Endothelial cell of umbilical vein (primary cell): ENCODE results near the gene UBTD2. TPM values are rescaled to one million over a fixed set of nuclear protein-coding genes. Genes with fewer than 3 reads are reported as not detected.

Experiments
- BruUV-seq: library from RNA; stranded (reverse); fragments of 400-500 nt; replicated peaks from 2 replicates; lab custom pipeline; 2021; lab: Mats Ljungman, UMichigan
- CTCF ChIA-PET: fragments of 300-600, 350-600 bp; sonication (Branson Sonifier 250); formaldehyde crosslinking; loops from one replicate; lab custom pipeline; 2021; ENCODE audit warnings: antibody characterized with exemption, inconsistent platforms; lab: Charles Lee
- POLR2A ChIA-PET: fragments of 300-600, 350-600 bp; sonication (Branson Sonifier 250); formaldehyde crosslinking; loops from one replicate; lab custom pipeline; 2021; ENCODE audit warnings: antibody characterized with exemption, inconsistent platforms; lab: Charles Lee
- DNase-seq: peaks from one replicate; pipeline ENCODE4 v3.0.0-alpha.2; 2011; ENCODE audit warnings: low read depth, low spot score
- FAIRE-seq: peaks from 2 replicates; lab custom pipeline; 2011; peaks lifted over from hg19 to GRCh38; lab: Jason Lieb, UNC
- H2AFZ ChIP-seq: 2 replicates; pipeline ENCODE4 v1.6.0; 2012; ENCODE audit warnings: low read depth, low read length, control low read depth, inconsistent platforms
- H3K27ac ChIP-seq: 2 replicates; pipeline ENCODE4 v1.5.1; 2011; ENCODE audit warnings: low read depth, mild to moderate bottlenecking, control low read depth, low read length, moderate library complexity; ENCODE audit not compliant: insufficient read depth
- H3K27me3 ChIP-seq, 2 experiments: 2 replicates each; pipeline versions ENCODE4 v1.6.0 to v1.6.1; 2011; ENCODE audit warnings: low read length in 2 of 2, mixed read lengths in 1 of 2; ENCODE audit not compliant: control insufficient read depth in 2 of 2, insufficient read depth in 2 of 2
- H3K36me3 ChIP-seq, 2 experiments: 2 replicates in 1 of 2; 3 replicates in 1 of 2; pipeline ENCODE4 v1.5.1; 2011; ENCODE audit warnings: low read length in 2 of 2, mild to moderate bottlenecking in 1 of 2, moderate library complexity in 1 of 2; ENCODE audit not compliant: control insufficient read depth in 2 of 2, insufficient read depth in 2 of 2; ENCODE audit errors: extremely low read depth in 1 of 2
- H3K4me1 ChIP-seq: 3 replicates; pipeline ENCODE4 v1.5.1; 2011; ENCODE audit warnings: mild to moderate bottlenecking, low read length; ENCODE audit not compliant: control insufficient read depth, insufficient read depth; ENCODE audit errors: extremely low read depth
- H3K4me2 ChIP-seq: 2 replicates; pipeline ENCODE4 v1.6.1; 2011; ENCODE audit warnings: low read length, control low read depth, mixed read lengths; ENCODE audit not compliant: insufficient read depth
- H3K4me3 ChIP-seq, 3 experiments: fragments of 200-600 bp in 1 of 3; sonication (generic), shearing (Covaris generic) in 1 of 3; replicated peaks in 1 of 3; 2 replicates each; pipeline ENCODE4 v1.5.1; 2011 to 2016; ENCODE audit warnings: control low read depth in 3 of 3, low read length in 3 of 3, mild to moderate bottlenecking in 2 of 3, inconsistent platforms in 1 of 3, low read depth in 1 of 3, moderate library complexity in 1 of 3; ENCODE audit not compliant: insufficient read depth in 1 of 3
- H3K79me2 ChIP-seq: 2 replicates; pipeline ENCODE4 v1.6.0; 2012; ENCODE audit warnings: low read length, inconsistent platforms; ENCODE audit not compliant: control insufficient read depth, insufficient read depth
- H3K9ac ChIP-seq: replicated peaks from 2 replicates; pipeline ENCODE3; 2011; ENCODE audit warnings: low read length, control low read depth; ENCODE audit not compliant: insufficient read depth; ENCODE audit errors: extremely low read depth
- H3K9me1 ChIP-seq: replicated peaks from 3 replicates; pipeline ENCODE4 v1.6.0; 2011; ENCODE audit warnings: mild to moderate bottlenecking, low read length; ENCODE audit not compliant: control insufficient read depth, insufficient read depth; ENCODE audit errors: extremely low read depth
- H3K9me3 ChIP-seq: replicated peaks from 2 replicates; pipeline ENCODE4 v1.5.1; 2012; ENCODE audit warnings: low read length, inconsistent platforms; ENCODE audit not compliant: control insufficient read depth, insufficient read depth
- H4K20me1 ChIP-seq: replicated peaks from 2 replicates; pipeline ENCODE3; 2011; ENCODE audit warnings: mild to moderate bottlenecking, low read length; ENCODE audit not compliant: control insufficient read depth, insufficient read depth; ENCODE audit errors: extremely low read depth
- FOS ChIP-seq: IDR thresholded peaks from 2 replicates; pipeline ENCODE4 v1.6.1; 2011; ENCODE audit warnings: mild to moderate bottlenecking, low read length, moderate library complexity, borderline replicate concordance; ENCODE audit not compliant: insufficient read depth
- JUN ChIP-seq: IDR thresholded peaks from 2 replicates; pipeline ENCODE4 v1.6.1; 2011; ENCODE audit warnings: borderline replicate concordance, low read depth; ENCODE audit not compliant: insufficient read length, insufficient read depth
- MAX ChIP-seq: IDR thresholded peaks from 2 replicates; pipeline ENCODE4 v1.6.1; 2011; ENCODE audit not compliant: insufficient read depth, insufficient read length
- POLR2A ChIP-seq: IDR thresholded peaks from 2 replicates; pipeline ENCODE4 v1.6.1; 2012; ENCODE audit warnings: low read depth, mild to moderate bottlenecking, control low read depth, low read length
- dilution Hi-C: fragments of 300-500 bp; cut with MboI; formaldehyde crosslinking; loops from one replicate; pipeline ENCODE4 v1.15.0; 2019; ENCODE audit warnings: low sequenced_read_pairs; ENCODE audit not compliant: extremely low pct_ligation_motif_present
- intact Hi-C: fragments of 100-400 bp; cut with micrococcal nuclease; formaldehyde crosslinking; loops from one replicate; pipeline ENCODE4 v1.10.0; 2022
- polyA plus RNA-seq, 4 experiments: library from polyadenylated mRNA; depleted of rRNA in 3 of 4; stranded (reverse) in 3 of 4; unstranded in 1 of 4; fragments of >200 nt; gene quantifications; 2 replicates each; pipeline versions ENCODE4 v1.2.1 to v1.2.3, GENCODE V29; 2011 to 2012; ENCODE audit warnings: missing spikeins in 1 of 4
- total RNA-seq: library from RNA; stranded (reverse); gene quantifications from 2 replicates; pipeline ENCODE4 v1.2.3, GENCODE V29; 2021

UBTD2 gene
- total and polyA plus RNA-seq, 2 donors (not counting 3 experiments of a cell fraction or from before 2014, with no cell fraction given), result 10.1 to 22.6 TPM

GRCh38 chr5:172162987-172163343 lies 120.6 kb downstream of the UBTD2 start:
- H4K20me1 ChIP-seq, result no peaks in the 10 kb centered on the region
- no peaks in the 10 kb centered on the region for H3K9me1 ChIP-seq
- no peaks in the 10 kb centered on the region for H3K36me3 ChIP-seq
- H3K4me2 ChIP-seq, result no peak overlapping the region
- ChIA-PET CTCF (interaction anchor here (0.6 to 3.5 kb wide), 6 partner anchors 10 to 57 kb away, joined by 3 to 18 read pairs (median 6); partner anchors contain the start of gene STK10), POLR2A (no interaction called here)
- intact Hi-C loops (loop anchor here (1.0 kb wide), 1 partner anchor 25 kb away; the partner anchor contains the start of gene STK10), dilution Hi-C loops (no loop called here)
- FAIRE-seq, result no peak
- TF ChIP-seq FOS, result no peak
- no peak for TF ChIP-seq JUN
- no peak for TF ChIP-seq POLR2A
- DNase-seq, result no peak
- BruUV-seq, result no TSS peak
- H3K9ac ChIP-seq, result no peak overlapping the region
- H2AFZ ChIP-seq, result no peak overlapping the region
- no peaks in the 10 kb centered on the region for H3K9me3 ChIP-seq
- H3K27me3 ChIP-seq, result no peaks in the 10 kb centered on the region
- H3K4me3 ChIP-seq, result no peak overlapping the region
- H3K27ac ChIP-seq, result no peak overlapping the region
- no peaks in the 10 kb centered on the region for H3K79me2 ChIP-seq
- no peaks in the 10 kb centered on the region for H3K4me1 ChIP-seq

GRCh38 chr5:172162323-172162986 lies 121.1 kb downstream of the UBTD2 start:
- POLR2A ChIA-PET, result no interaction called here
- FAIRE-seq, result peak; percentile 49
- Histone ChIP-seq H3K9me3 (no peaks in the 10 kb centered on the region), H3K4me2 (no peak overlapping the region), H3K9me1 (no peaks in the 10 kb centered on the region), H3K27ac (no peak overlapping the region), H3K4me1 (peaks cover under 1% of the 10 kb centered on the region), H3K27me3 (no peaks in the 10 kb centered on the region), H3K36me3 (no peaks in the 10 kb centered on the region), H2AFZ (no peak overlapping the region), H3K4me3 (no peak overlapping the region), H3K9ac (no peak overlapping the region), H3K79me2 (no peaks in the 10 kb centered on the region), H4K20me1 (no peaks in the 10 kb centered on the region)
- CTCF ChIA-PET, result interaction anchor here (0.6 to 3.5 kb wide), 5 partner anchors 10 to 56 kb away, joined by 3 to 18 read pairs (median 7); partner anchors contain the start of gene STK10
- DNase-seq, result no peak
- no peak for TF ChIP-seq MAX
- TF ChIP-seq FOS, result no peak
- TF ChIP-seq POLR2A, result no peak
- BruUV-seq, result no TSS peak
- dilution Hi-C loops (no loop called here), intact Hi-C loops (loop anchor here (1.0 kb wide), 1 partner anchor 26 kb away; the partner anchor contains the start of gene STK10)
